Small intestine (tissue), 7 donors: ENCODE results near the gene TP53I11. TPM values are rescaled to one million over a fixed set of nuclear protein-coding genes. Genes with fewer than 3 reads are reported as not detected.
A peak's percentile ranks its signal among the peaks of the same experiment; 100 is the strongest.

Experiments
- DNase-seq, 2 donors: peaks; one replicate each; pipeline versions ENCODE4 v3.0.0 to v3.0.0-alpha.2; 2013
- FAIRE-seq: peaks from 2 replicates; lab custom pipeline; 2012; peaks lifted over from hg19 to GRCh38; lab: Jason Lieb, UNC
- H3K27ac ChIP-seq, 3 donors: one replicate each; pipeline ENCODE4 v1.5.1; 2013; ENCODE audit warnings: low read length in 2 of 3, mild to moderate bottlenecking in 2 of 3, control low read depth in 1 of 3, inconsistent platforms in 1 of 3, low read depth in 1 of 3, moderate library complexity in 1 of 3
- H3K27me3 ChIP-seq, 3 donors: one replicate each; pipeline ENCODE4 v1.6.1; 2013; ENCODE audit warnings: low read length in 3 of 3, inconsistent platforms in 1 of 3; ENCODE audit not compliant: control insufficient read depth in 3 of 3, insufficient read depth in 3 of 3
- H3K36me3 ChIP-seq, 3 donors: one replicate each; pipeline ENCODE4 v1.6.1; 2013; ENCODE audit warnings: low read length in 3 of 3, inconsistent platforms in 1 of 3, low read depth in 1 of 3, mild to moderate bottlenecking in 1 of 3, moderate library complexity in 1 of 3; ENCODE audit not compliant: control insufficient read depth in 3 of 3, insufficient read depth in 2 of 3
- H3K4me1 ChIP-seq, 3 donors: one replicate each; pipeline ENCODE4 v1.6.1; 2013; ENCODE audit warnings: low read length in 2 of 3, inconsistent platforms in 1 of 3, low read depth in 1 of 3, mild to moderate bottlenecking in 1 of 3, moderate library complexity in 1 of 3; ENCODE audit not compliant: control insufficient read depth in 3 of 3, insufficient read depth in 2 of 3
- H3K4me3 ChIP-seq, 3 donors: one replicate each; pipeline ENCODE4 v1.5.1; 2013; ENCODE audit warnings: low read length in 3 of 3, control low read depth in 1 of 3, inconsistent platforms in 1 of 3, low read depth in 1 of 3, mild to moderate bottlenecking in 1 of 3, moderate library complexity in 1 of 3
- H3K9me3 ChIP-seq, 2 donors: one replicate each; pipeline ENCODE4 v1.6.1; 2013; ENCODE audit warnings: low read depth in 1 of 2, low read length in 1 of 2; ENCODE audit not compliant: control insufficient read depth in 2 of 2, insufficient read depth in 1 of 2
- WGBS, 3 donors: extraction: QIAGEN DNeasy Blood & Tissue Kit; methylation state at CpG; one replicate each; pipeline ENCODE4 v1.1.7; 2013; 5-methylcytosine and 5-hydroxymethylcytosine counted together
- polyA plus RNA-seq, 4 donors: library from polyadenylated mRNA; stranded (reverse) in 3 of 4; unstranded in 1 of 4; fragments of 200-250 nt in 3 of 4; fragments of 120-200 nt in 1 of 4; gene quantifications; one replicate each; pipeline versions ENCODE4 v1.2.1 to v1.2.3, GENCODE V29; 2013
- donor health status: healthy with polysubstance abuse.
- donor health status: control.
- donor health status: control.
- donor health status: Bipolar disorder and iron deficiency.
- donor health status: healthy.

The TP53I11 gene
- polyA plus RNA-seq, 4 donors, result 6.8 to 105 (median 36.7) TPM

DNA sequence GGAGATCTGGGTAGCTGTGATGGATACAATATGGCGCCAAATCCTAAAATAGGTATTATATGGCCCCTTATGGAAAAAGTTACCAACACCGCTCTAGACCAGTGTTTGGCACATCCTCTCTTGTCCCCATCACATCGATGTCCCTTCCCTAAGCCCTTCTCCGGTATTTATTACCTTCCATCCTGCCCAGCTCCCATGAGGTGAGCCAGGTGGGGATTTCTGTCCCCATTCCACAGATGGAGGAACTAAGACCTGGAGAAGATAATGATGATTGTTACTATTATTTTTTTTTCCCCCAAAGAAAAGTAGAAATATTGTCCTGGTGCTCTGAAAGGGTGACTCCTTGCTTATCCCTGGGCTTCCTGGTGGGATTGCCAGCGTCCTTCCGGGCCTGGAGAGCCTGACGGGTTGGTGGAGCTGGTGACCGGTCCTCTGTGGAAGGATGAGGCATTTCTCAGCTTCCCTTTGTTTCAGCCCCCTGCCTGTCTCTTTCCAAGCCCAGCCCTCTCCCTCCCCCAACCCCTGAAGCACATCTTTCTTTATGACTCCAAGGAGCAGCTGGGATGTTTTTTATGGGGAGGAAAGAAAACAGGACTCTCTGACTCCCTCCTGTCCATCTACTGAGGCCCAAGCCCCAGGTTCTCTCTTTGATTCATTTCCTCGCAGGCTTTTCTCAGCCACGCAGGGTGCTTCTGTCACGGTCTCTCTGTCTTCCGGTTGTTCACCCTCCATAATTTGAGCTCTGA is 65.4 kb downstream of the TP53I11 start:
- FAIRE-seq (no peak), DNase-seq (no peak)
- Histone ChIP-seq H3K27ac (peak overlapping the region in 2 of 3 donors; percentile 79 to 87), H3K4me1 (peaks cover 0 to 61% (median 7%) of the 10 kb centered on the region in 3 donors), H3K36me3 (peaks cover 0 to 27% (median 0%) of the 10 kb centered on the region in 3 donors), H3K4me3 (no peak overlapping the region), H3K27me3 (no peaks in the 10 kb centered on the region), H3K9me3 (no peaks in the 10 kb centered on the region)
- 82 to 91% (median 87%) methylated on average over 12 of the region's 12 CpGs for WGBS, 3 donors

DNA sequence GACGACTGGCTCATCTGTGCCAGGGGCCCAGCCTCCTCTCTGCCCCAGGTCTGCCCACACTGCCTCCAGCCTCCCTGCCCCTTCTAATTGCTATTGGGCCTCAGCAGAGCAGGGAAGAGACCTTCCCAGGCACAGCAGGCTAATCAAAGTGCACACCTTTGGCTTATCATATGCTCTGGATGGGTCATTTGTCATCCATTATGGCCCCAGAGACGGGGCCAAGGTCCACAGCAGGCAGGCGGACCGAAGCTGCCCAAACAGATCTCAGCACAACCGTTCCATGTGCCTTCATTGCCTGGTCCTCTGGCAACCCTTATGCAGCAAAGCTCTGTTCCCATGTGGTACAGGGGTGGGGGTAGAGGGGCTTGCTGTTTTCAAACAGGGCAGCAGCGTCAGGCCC is 66.6 kb downstream of the TP53I11 start:
- no peak overlapping the region for H3K4me3 ChIP-seq
- FAIRE-seq (no peak), DNase-seq (peak; percentile 91 to 93)
- no peaks in the 10 kb centered on the region for H3K27me3 ChIP-seq
- WGBS, 3 donors, result 15 to 70% (median 44%) methylated on average over 6 of the region's 6 CpGs
- peak overlapping the region; percentile 62 to 87 (median 79) for H3K27ac ChIP-seq
- no peaks in the 10 kb centered on the region for H3K9me3 ChIP-seq
- peaks cover 0 to 29% (median 0%) of the 10 kb centered on the region in 3 donors for H3K36me3 ChIP-seq
- H3K4me1 ChIP-seq, result peaks cover 0 to 61% (median 7%) of the 10 kb centered on the region in 3 donors

DNA sequence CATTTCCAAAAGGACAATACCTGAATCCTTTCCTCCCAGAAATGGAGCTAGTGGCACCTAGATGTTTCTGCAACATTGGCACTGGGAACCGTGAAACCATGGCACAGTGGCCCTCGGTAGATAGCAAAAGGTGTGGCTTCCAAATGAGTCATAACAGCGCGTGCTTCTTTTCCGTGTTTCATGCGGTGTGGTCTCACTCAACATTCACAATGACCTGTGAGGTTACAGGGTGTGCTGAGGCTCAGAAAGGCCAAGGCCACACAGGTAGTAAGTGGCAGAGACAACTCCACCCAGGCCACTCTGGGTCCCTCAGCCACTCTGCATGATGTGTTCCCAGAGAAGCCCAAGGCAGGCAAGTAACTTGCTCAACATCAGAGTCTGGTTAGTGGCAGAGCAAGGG is 67.4 kb downstream of the TP53I11 start:
- Histone ChIP-seq H3K27me3 (no peaks in the 10 kb centered on the region), H3K4me1 (peaks cover 0 to 61% (median 7%) of the 10 kb centered on the region in 3 donors), H3K9me3 (no peaks in the 10 kb centered on the region), H3K27ac (peak overlapping the region; percentile 62 to 79 (median 78)), H3K4me3 (no peak overlapping the region), H3K36me3 (peaks cover 0 to 25% (median 0%) of the 10 kb centered on the region in 3 donors)
- FAIRE-seq, result no peak
- peak; percentile 79 to 94 for DNase-seq
- WGBS, 3 donors, result 11 to 48% (median 15%) methylated on average over 6 of the region's 6 CpGs

Other genes starting within 250 kb of the TP53I11 start
- 10 to 100 TPM in 1 of 4 donors, 1 to 10 TPM in 2, not detected in 1; 1.1 to 45.2 (median 8.8) TPM for gene TSPAN18, start 223.9 kb downstream of the TP53I11 start, polyA plus RNA-seq
- 10 to 100 TPM in 1 of 4 donors, 1 to 10 TPM in 2, under 1 TPM in 1; 0.45 to 20.4 (median 3.2) TPM for gene PRDM11, start 195.8 kb upstream of the TP53I11 start, polyA plus RNA-seq